ENCODE measurements around the gene CORO6.

The CORO6 gene

GRCh38 chr17:29576214-29577000 is 46.3 kb downstream of the CORO6 start:
- no peak for DNase-seq

- no peak for DNase-seq
Measured at GRCh38 chr17:29575511-29576213, 47.0 kb downstream of the CORO6 start.

- DNase-seq = no peak
Measured at GRCh38 chr17:29574732-29575510, 47.8 kb downstream of the CORO6 start.

- DNase-seq = no peak
Measured at GRCh38 chr17:29573871-29574731, 48.6 kb downstream of the CORO6 start.

GRCh38 chr17:29573558-29573869 is 49.2 kb downstream of the CORO6 start:
- DNase-seq = no peak

GRCh38 chr17:29572691-29573557 is 49.8 kb downstream of the CORO6 start:
- DNase-seq = peak; percentile 66 to 82

GRCh38 chr17:29571883-29572681 is 50.6 kb downstream of the CORO6 start:
- DNase-seq = no peak

GRCh38 chr17:29571486-29571882 is 51.2 kb downstream of the CORO6 start:
- DNase-seq = no peak

- DNase-seq = no peak
Measured at GRCh38 chr17:29570521-29570920, 52.2 kb downstream of the CORO6 start.

- DNase-seq = no peak
Measured at GRCh38 chr17:29569245-29569950, 53.3 kb downstream of the CORO6 start.

- DNase-seq = peak; percentile 46 to 70
Measured at GRCh38 chr17:29568331-29569244, 54.1 kb downstream of the CORO6 start, which contains the start of gene TP53I13. Gene TP53I13 (plus strand): TSS chr17:29568701. CDS start chr17:29568759, 58 bp downstream.

GRCh38 chr17:29567554-29568330 is 55.0 kb downstream of the CORO6 start:
- DNase-seq = peak; percentile 48 to 68

GRCh38 chr17:29567304-29567553 is 55.5 kb downstream of the CORO6 start:
- no peak for DNase-seq

- DNase-seq = peak; percentile 83 to 92
Measured at GRCh38 chr17:29566473-29567303, 56.0 kb downstream of the CORO6 start, which contains the start of gene ABHD15. Gene ABHD15 (minus strand): TSS chr17:29567037. CDS start chr17:29566966, 71 bp downstream.

- DNase-seq = peak in 1 of 2 donors; percentile 34
Measured at GRCh38 chr17:29565643-29566472, 56.9 kb downstream of the CORO6 start.

Data from inflammatory macrophage (primary cell).